ENCODE measurements around the gene ATF5. TPM values are rescaled to one million over a fixed set of nuclear protein-coding genes. Genes with fewer than 3 reads are reported as not detected.

Gene ATF5, protein sequence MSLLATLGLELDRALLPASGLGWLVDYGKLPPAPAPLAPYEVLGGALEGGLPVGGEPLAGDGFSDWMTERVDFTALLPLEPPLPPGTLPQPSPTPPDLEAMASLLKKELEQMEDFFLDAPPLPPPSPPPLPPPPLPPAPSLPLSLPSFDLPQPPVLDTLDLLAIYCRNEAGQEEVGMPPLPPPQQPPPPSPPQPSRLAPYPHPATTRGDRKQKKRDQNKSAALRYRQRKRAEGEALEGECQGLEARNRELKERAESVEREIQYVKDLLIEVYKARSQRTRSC
- total RNA-seq (2022) = 30.7 and 40.6 TPM in 2 replicates
- percentile 72 among the genes with signal in this experiment for Bru-seq, nascent RNA
- BruChase-seq, experiment 1, labeled RNA remaining after a 6-hour chase = percentile 85 among the genes with signal in this experiment
- percentile 81 among the genes with signal in this experiment for BruChase-seq, experiment 2, labeled RNA remaining after a 2-hour chase
- long read RNA-seq, partial matches to known transcripts = 1 of 18 reads
- long read RNA-seq, other reads (novel, unspliced or antisense) = 16 of 18 reads

DNA sequence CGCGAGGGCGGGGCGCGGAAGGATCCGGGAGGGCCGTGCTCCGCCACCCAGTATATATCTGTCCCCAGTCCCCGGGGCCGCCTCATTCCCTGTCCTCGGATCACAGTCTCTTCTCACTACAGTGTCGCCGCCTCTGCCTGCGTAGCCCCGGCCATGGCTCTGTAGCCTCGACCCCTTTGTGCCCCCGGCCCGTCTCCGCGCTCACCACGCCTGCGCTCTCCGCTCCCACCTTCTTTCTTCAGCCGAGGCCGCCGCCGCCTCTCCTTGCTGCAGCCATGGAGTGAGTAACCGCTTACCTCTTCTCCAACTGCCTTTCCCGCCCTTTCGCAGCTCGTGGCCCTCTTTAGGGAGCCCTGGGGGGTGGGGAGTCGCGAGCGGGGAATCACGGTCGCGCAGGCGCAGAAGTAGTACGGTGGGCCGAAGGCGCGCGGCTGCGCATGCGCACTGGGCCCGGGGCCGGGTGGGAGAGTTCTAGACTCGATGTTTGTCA is at the start of gene ATF5, which contains the start of gene NUP62:
TSS of gene ATF5 (plus strand) at position 85 of the 490 bp plus-strand sequence. CDS start 1,646 bp downstream, outside the sequence.
TSS of gene NUP62 (minus strand) at position 384 of the 490 bp plus-strand sequence. CDS start 19,697 bp downstream, outside the sequence.
- Mint-ChIP-seq H3K36me3 (ENCODE audit: insufficient read depth, unreplicated experiment) (peaks cover 73% of the 10 kb centered on the region), H3K9me3 (ENCODE audit: low read depth, unreplicated experiment) (peaks cover 2% of the 10 kb centered on the region), H3K27ac (ENCODE audit: unreplicated experiment) (peak within 1 kb of the TSS; percentile 87), H3K4me3 (ENCODE audit: low read depth, unreplicated experiment) (peak within 1 kb of the TSS; percentile 83), H3K27me3 (ENCODE audit: unreplicated experiment) (no peaks in the 10 kb centered on the region), H3K4me1 (ENCODE audit: low read depth, unreplicated experiment) (peaks cover 36% of the 10 kb centered on the region)
- TSS peak; percentile 82 for BruUV-seq (replicated peaks)
- intact Hi-C loops (cut with micrococcal nuclease; ENCODE audit: unreplicated experiment) = no loop called here
- TF ChIP-seq, protein P1, sequence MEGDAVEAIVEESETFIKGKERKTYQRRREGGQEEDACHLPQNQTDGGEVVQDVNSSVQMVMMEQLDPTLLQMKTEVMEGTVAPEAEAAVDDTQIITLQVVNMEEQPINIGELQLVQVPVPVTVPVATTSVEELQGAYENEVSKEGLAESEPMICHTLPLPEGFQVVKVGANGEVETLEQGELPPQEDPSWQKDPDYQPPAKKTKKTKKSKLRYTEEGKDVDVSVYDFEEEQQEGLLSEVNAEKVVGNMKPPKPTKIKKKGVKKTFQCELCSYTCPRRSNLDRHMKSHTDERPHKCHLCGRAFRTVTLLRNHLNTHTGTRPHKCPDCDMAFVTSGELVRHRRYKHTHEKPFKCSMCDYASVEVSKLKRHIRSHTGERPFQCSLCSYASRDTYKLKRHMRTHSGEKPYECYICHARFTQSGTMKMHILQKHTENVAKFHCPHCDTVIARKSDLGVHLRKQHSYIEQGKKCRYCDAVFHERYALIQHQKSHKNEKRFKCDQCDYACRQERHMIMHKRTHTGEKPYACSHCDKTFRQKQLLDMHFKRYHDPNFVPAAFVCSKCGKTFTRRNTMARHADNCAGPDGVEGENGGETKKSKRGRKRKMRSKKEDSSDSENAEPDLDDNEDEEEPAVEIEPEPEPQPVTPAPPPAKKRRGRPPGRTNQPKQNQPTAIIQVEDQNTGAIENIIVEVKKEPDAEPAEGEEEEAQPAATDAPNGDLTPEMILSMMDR (IDR thresholded peaks at IDR 0.05; ENCODE audit: unreplicated experiment) = no peak
- DNase-seq = peak; percentile 96
- CTCF ChIA-PET = interaction anchor here (0.6 to 3.0 kb wide), 9 partner anchors 11 to 254 kb away, joined by 3 to 10 read pairs (median 3); no protein-coding TSS in a partner anchor

DNA sequence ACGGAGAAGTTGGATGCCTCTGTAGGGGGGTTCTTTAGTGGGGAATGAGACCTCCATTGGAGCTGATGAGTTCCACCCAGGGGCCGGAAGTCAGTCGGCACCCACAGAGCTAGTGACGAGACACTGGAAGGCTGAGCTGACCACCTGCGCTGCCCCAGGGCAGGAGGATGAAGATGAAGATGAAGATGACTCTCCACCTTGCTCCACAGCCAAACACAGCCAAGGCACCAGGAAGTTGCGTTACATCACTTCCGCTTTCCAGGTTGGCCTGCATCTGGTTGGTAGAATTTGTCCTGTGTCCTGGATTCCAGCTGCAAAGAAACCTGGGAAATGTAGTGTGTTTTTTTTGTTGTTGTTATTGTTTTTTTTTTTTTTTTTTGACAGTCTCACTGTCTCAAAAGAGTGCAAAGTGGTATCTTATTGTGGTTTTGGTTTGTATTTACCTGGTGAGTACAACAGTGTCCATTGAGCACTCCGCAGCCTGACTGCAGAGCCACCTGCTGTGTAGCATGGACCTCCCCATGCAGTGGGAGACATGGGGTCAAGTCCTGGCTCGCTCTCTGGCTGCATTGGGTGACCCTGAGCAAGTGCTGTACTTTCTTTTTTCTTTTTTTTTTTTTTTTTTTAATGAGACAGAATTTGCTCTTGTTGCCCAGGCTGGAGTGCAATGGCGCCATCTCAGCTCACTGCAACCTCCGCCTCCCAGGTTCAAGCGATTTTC is 49.6 kb upstream of the ATF5 start:
- Mint-ChIP-seq H3K9me3 (ENCODE audit: low read depth, unreplicated experiment) (no peaks in the 10 kb centered on the region), H3K4me1 (ENCODE audit: low read depth, unreplicated experiment) (peaks cover 17% of the 10 kb centered on the region), H3K27ac (ENCODE audit: unreplicated experiment) (no peak overlapping the region), H3K27me3 (ENCODE audit: unreplicated experiment) (no peaks in the 10 kb centered on the region), H3K4me3 (ENCODE audit: low read depth, unreplicated experiment) (no peak overlapping the region), H3K36me3 (ENCODE audit: insufficient read depth, unreplicated experiment) (no peaks in the 10 kb centered on the region)
- DNase-seq = no peak
- BruUV-seq (replicated peaks) = no TSS peak
- intact Hi-C loops (cut with micrococcal nuclease; ENCODE audit: unreplicated experiment) = no loop called here
- CTCF ChIA-PET = interaction anchor here (1.4 kb wide), 1 partner anchor 10 kb away, joined by 3 read pairs; no protein-coding TSS in a partner anchor
- TF ChIP-seq, protein P1 (IDR thresholded peaks at IDR 0.05; ENCODE audit: unreplicated experiment) = no peak

DNA sequence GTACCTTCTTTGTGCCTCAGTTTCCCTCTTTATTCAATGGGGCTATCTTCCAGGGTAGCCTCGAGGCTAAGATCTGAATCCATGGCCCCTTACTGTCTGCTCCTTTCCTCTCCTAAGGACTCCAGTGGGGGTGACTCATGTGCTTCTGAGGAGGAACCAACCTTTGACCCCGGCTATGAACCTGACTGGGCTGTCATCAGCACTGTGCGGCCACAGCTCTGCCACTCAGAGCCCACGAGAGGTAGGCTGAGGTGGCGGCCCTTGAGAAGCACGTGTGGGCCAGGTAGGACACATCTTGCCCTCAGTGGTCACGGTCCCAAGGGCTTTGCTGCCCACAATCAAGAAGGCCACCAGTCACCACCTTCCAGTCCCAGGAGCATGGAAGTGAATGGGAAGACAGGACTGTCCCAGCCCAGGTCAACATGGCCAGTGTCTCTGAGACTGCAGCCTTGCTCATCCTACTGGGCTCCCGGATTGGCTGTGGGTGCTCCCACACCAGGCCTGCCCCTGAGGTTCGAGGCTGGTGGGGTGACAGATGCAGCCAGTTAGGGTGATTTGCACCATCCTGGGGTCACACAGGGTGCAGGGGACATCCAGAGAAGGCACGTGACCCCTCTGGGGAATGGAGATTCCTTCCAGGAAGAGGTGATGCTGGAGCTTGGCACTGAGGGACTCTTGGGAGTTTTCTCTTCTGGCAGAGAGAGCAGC is 48.7 kb upstream of the ATF5 start:
- TF ChIP-seq, protein P1 (IDR thresholded peaks at IDR 0.05; ENCODE audit: unreplicated experiment) = no peak
- no peak for DNase-seq
- Mint-ChIP-seq H3K4me1 (ENCODE audit: low read depth, unreplicated experiment) (peaks cover 17% of the 10 kb centered on the region), H3K9me3 (ENCODE audit: low read depth, unreplicated experiment) (no peaks in the 10 kb centered on the region), H3K27me3 (ENCODE audit: unreplicated experiment) (no peaks in the 10 kb centered on the region), H3K36me3 (ENCODE audit: insufficient read depth, unreplicated experiment) (no peaks in the 10 kb centered on the region), H3K27ac (ENCODE audit: unreplicated experiment) (no peak overlapping the region), H3K4me3 (ENCODE audit: low read depth, unreplicated experiment) (no peak overlapping the region)
- BruUV-seq (replicated peaks) = no TSS peak
- CTCF ChIA-PET = no interaction called here
- intact Hi-C loops (cut with micrococcal nuclease; ENCODE audit: unreplicated experiment) = no loop called here

DNA sequence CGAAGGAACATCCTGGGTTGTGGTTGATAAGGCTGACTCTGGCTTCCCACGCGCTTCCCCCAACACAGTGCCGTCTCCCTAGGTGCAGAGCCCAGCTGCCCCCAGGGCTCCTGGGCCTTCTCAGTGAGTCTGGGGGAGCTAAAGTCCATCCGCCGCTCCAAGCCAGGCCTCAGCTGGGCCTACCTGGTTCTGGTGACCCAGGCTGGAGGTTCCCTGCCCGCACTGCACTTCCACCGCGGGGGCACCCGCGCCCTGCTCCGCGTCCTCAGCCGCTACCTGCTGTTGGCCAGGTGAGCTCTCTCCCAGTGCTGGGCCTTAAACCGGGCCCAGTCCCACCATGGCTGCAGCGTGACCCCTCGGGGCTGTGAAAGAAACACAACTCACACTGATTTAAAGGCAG is 47.8 kb upstream of the ATF5 start:
- Mint-ChIP-seq H3K27ac (ENCODE audit: unreplicated experiment) (no peak overlapping the region), H3K27me3 (ENCODE audit: unreplicated experiment) (no peaks in the 10 kb centered on the region), H3K4me3 (ENCODE audit: low read depth, unreplicated experiment) (no peak overlapping the region), H3K36me3 (ENCODE audit: insufficient read depth, unreplicated experiment) (no peaks in the 10 kb centered on the region), H3K4me1 (ENCODE audit: low read depth, unreplicated experiment) (peaks cover 17% of the 10 kb centered on the region), H3K9me3 (ENCODE audit: low read depth, unreplicated experiment) (no peaks in the 10 kb centered on the region)
- CTCF ChIA-PET = no interaction called here
- no TSS peak for BruUV-seq (replicated peaks)
- no peak for DNase-seq
- intact Hi-C loops (cut with micrococcal nuclease; ENCODE audit: unreplicated experiment) = no loop called here
- TF ChIP-seq, protein P1 (IDR thresholded peaks at IDR 0.05; ENCODE audit: unreplicated experiment) = no peak
